Activated naive CD8-positive, alpha-beta T cell treated with anti-CD3 and anti-CD28 coated beads, Interleukin-2, amount 10 ng/mL, durations not matched to agents 7 days and 5 days (primary cell): ENCODE results near the gene PDE4B. TPM values are rescaled to one million over a fixed set of nuclear protein-coding genes. Genes with fewer than 3 reads are reported as not detected.
A peak's percentile ranks its signal among the peaks of the same experiment; 100 is the strongest.

ENCODE experiments used
- ATAC-seq: fragments of 150-1000 bp; cut with Tn5 transposase; one replicate; pipeline ENCODE4 v1.10.0; 2021; ENCODE audit warnings: low read depth, moderate library complexity
- POLR2A ChIA-PET: fragments of 350-600 bp; sonication (Branson Sonifier 250); formaldehyde crosslinking; loops from one replicate; lab custom pipeline; 2021; ENCODE audit warnings: antibody characterized with exemption; lab: Charles Lee
- DNase-seq: peaks from one replicate; pipeline ENCODE4 v3.0.0; 2021
- H3K27ac Mint-ChIP-seq: one replicate; pipeline ENCODE4 v1.8.0; 2022; ENCODE audit warnings: mild to moderate bottlenecking, mixed read lengths
- H3K27me3 Mint-ChIP-seq: one replicate; pipeline ENCODE4 v1.8.0; 2022; ENCODE audit warnings: mild to moderate bottlenecking, moderate library complexity, mixed read lengths
- H3K36me3 Mint-ChIP-seq: one replicate; pipeline ENCODE4 v1.8.0; 2021; ENCODE audit warnings: mild to moderate bottlenecking, mixed read lengths
- H3K4me1 Mint-ChIP-seq: one replicate; pipeline ENCODE4 v1.8.0; 2021; ENCODE audit warnings: mixed read lengths
- H3K4me3 Mint-ChIP-seq: one replicate; pipeline ENCODE4 v1.8.0; 2022; ENCODE audit warnings: mild to moderate bottlenecking, moderate library complexity, mixed read lengths
- H3K9me3 Mint-ChIP-seq: one replicate; pipeline ENCODE4 v1.8.0; 2021; ENCODE audit warnings: mixed read lengths
- total RNA-seq, 2 experiments: library from RNA; stranded (reverse); gene quantifications; one replicate each; pipeline ENCODE4 v1.2.3, GENCODE V29; 2021

The PDE4B gene
- total RNA-seq, 2 experiments from 2014 or later = 36.1 to 40.0 TPM

- peaks cover 3% of the 10 kb centered on the region for H3K9me3 Mint-ChIP-seq
- peaks cover 45% of the 10 kb centered on the region for H3K4me1 Mint-ChIP-seq
- H3K4me3 Mint-ChIP-seq = no peak overlapping the region
- no peak for ATAC-seq
- POLR2A ChIA-PET = interaction anchor here (1.2 kb wide), 1 partner anchor 64 kb away, joined by 3 read pairs; no protein-coding TSS in a partner anchor
- H3K27ac Mint-ChIP-seq = no peak overlapping the region
- H3K36me3 Mint-ChIP-seq = peaks cover 6% of the 10 kb centered on the region
- H3K27me3 Mint-ChIP-seq = no peaks in the 10 kb centered on the region
- no peak for DNase-seq
Observed at GRCh38 chr1:66267201-66267940, 474.7 kb downstream of the PDE4B start.

DNA sequence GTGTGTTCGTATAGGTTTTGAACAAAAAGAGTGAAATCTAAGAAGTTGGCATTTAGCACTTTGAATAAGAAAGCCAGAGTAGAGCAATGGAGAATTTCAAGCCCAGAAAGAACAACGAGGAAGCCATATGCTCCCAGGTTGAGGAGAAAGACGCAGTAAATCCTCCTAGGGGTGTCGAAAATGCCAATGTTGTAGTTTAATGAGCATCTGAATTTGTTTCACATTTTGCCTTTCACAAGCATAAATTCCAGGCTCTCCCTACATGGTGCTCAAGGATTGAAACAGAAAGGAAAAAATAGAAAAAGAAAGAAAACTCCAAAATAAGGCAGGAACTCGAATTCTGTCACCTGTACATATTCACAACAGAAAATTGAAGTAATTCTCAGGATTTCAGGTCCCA lies 476.5 kb downstream of the PDE4B start:
- DNase-seq = no peak
- peaks cover 4% of the 10 kb centered on the region for H3K36me3 Mint-ChIP-seq
- H3K4me3 Mint-ChIP-seq = no peak overlapping the region
- peaks cover 1% of the 10 kb centered on the region for H3K9me3 Mint-ChIP-seq
- no peak overlapping the region for H3K27ac Mint-ChIP-seq
- no peak for ATAC-seq
- POLR2A ChIA-PET = interaction anchor here (0.6 to 0.7 kb wide), 3 partner anchors 143 to 169 kb away, joined by 3 to 4 read pairs (median 3); no protein-coding TSS in a partner anchor
- no peaks in the 10 kb centered on the region for H3K27me3 Mint-ChIP-seq
- H3K4me1 Mint-ChIP-seq = peaks cover 46% of the 10 kb centered on the region

DNA sequence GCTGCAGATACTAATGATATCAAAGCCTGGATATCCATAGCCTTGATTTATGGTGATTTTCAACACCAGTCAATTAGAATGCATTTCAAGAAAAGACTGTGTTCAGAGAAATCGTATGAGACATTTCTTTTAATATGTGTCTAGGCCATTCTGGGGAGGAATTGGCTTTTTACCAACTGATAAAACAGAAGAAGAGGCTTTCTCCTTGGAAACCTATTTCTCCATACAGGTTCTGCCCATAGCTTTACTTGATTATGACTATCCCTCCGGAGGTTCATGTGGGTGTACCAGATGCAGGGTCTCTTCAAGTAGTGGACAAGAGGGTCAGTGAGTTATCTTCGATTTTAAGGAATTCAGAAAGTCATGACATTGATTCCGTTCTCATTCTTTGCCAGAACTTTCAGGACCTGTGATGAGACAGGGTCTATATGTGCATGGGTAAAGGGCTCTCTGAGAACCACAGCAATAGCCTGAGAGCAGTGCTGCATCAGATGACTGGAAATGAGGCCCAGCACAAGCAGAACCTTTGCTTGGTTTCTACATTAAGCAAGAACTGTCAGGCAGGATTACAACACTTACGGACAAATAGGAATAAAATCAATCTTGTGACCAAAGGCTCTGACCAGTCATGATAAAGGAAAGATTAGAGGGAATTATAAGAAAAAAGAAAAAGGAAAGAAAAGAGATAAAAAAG lies 477.6 kb downstream of the PDE4B start:
- no peak for ATAC-seq
- POLR2A ChIA-PET = interaction anchor here (1.5 kb wide), 1 partner anchor 9 kb away, joined by 4 read pairs; no protein-coding TSS in a partner anchor
- no peak for DNase-seq
- no peaks in the 10 kb centered on the region for H3K27me3 Mint-ChIP-seq
- H3K4me1 Mint-ChIP-seq = peaks cover 53% of the 10 kb centered on the region
- H3K27ac Mint-ChIP-seq = no peak overlapping the region
- peaks cover 6% of the 10 kb centered on the region for H3K36me3 Mint-ChIP-seq
- H3K9me3 Mint-ChIP-seq = peaks cover 2% of the 10 kb centered on the region
- no peak overlapping the region for H3K4me3 Mint-ChIP-seq

DNA sequence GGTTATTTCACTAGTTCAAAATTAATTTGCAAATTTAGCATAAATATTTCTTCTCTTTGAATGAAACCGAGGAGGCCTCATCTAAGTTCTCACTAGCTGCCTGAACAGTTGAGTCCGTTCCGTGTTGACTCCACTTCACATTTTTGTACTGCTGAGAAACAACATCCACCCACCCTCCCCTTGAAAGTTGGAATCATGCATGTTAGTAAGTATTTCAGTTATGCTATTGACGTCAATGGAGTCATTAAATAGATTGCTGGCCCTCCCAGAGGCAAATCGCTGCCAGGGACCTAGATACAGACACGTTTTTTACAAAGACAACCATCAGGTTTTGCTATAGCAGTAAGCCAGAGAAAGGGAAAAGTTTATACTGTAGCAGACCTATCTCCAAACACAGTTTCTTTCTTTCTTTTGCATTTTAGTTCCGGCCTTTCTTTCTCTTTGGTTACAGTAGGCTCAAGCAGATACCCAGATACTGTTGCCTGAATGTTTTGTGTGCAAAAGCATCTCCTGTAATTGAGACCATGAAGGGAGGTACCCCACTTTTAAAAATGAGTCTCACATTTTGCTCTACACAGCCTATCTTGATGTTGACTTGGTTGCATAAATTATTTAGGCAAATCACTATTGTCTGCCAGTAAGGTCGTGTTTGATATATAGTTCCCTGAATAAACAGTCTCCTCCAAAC lies 478.7 kb downstream of the PDE4B start:
- ATAC-seq (no peak), DNase-seq (no peak)
- H3K4me1 Mint-ChIP-seq = peaks cover 54% of the 10 kb centered on the region
- H3K36me3 Mint-ChIP-seq = peaks cover 6% of the 10 kb centered on the region
- peak overlapping the region; percentile 23 for H3K4me3 Mint-ChIP-seq
- POLR2A ChIA-PET = interaction anchor here (1.5 kb wide), 1 partner anchor 8 kb away, joined by 4 read pairs; no protein-coding TSS in a partner anchor
- peak overlapping the region; percentile 67 for H3K27ac Mint-ChIP-seq
- no peaks in the 10 kb centered on the region for H3K27me3 Mint-ChIP-seq
- H3K9me3 Mint-ChIP-seq = peaks cover 2% of the 10 kb centered on the region

DNA sequence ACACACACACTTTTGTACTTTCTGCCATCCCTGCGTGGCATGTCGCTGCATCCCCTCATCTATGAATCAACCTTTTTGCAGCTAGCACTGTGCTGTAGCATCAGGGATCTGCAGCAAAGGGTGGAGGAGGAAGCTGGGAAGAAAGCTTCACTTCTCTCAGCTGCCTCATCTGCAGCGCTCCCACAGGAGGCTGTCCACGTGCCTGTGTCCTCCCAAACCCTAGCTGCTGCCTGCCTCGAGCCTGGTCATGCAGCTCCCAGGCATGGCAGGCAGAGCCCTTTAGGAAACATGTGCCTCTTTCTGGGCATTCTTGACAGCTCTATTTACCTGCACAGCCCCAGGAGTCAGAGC lies 479.2 kb downstream of the PDE4B start:
- Mint-ChIP-seq H3K4me3 (peak overlapping the region; percentile 23), H3K27ac (peak overlapping the region; percentile 67), H3K4me1 (peaks cover 56% of the 10 kb centered on the region), H3K36me3 (peaks cover 6% of the 10 kb centered on the region), H3K9me3 (peaks cover 2% of the 10 kb centered on the region), H3K27me3 (no peaks in the 10 kb centered on the region)
- POLR2A ChIA-PET = no interaction called here
- no peak for ATAC-seq
- DNase-seq = no peak

DNA sequence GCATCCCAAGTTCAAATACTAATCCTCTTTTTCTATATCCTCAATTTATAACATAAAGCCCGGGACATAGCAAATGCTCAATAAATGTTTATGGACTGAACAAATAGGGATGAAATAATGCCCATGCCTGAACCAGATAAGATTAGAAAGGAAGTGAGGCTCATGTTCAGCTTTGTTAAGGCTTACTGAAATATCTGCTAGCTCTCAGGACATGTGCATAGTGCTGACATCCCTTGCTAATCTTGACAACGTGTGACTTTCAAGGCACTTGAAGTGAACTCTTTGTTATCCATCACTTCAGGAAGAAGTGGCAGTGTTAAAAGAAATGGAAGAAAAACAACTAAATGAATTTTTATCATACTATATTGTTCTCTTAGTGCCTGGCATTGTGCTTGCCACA lies 481.0 kb downstream of the PDE4B start:
- no peak for DNase-seq
- Mint-ChIP-seq H3K27me3 (no peaks in the 10 kb centered on the region), H3K4me1 (peaks cover 69% of the 10 kb centered on the region), H3K27ac (peak overlapping the region; percentile 50), H3K4me3 (peak overlapping the region; percentile 33), H3K36me3 (peaks cover 5% of the 10 kb centered on the region), H3K9me3 (peaks cover 1% of the 10 kb centered on the region)
- POLR2A ChIA-PET = interaction anchor here (0.6 to 3.7 kb wide), 2 partner anchors 16 to 58 kb away, joined by 3 to 33 read pairs; no protein-coding TSS in a partner anchor
- ATAC-seq = no peak

DNA sequence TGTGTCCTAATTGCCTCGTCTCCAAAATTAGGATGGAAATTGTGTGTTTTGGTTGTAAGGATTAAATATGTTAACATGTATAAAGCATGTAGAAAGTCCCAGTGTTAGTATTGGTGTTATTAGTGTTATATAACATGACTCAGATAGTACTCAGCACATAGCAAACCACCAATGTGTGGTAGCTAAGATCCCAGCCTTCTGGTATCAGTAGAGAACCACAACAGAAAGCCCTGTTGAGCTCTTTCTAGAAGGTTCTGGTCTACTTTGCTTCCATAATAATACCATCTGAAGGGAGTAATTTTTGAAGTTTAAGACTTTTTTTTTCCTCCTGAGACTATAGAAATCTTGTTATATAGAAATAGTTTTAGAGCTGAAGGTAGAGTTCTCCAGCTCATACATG lies 481.9 kb downstream of the PDE4B start:
- DNase-seq (no peak), ATAC-seq (peak; percentile 48)
- H3K4me3 Mint-ChIP-seq = peak overlapping the region; percentile 82
- H3K4me1 Mint-ChIP-seq = peaks cover 77% of the 10 kb centered on the region
- peak overlapping the region; percentile 91 for H3K27ac Mint-ChIP-seq
- no peaks in the 10 kb centered on the region for H3K27me3 Mint-ChIP-seq
- POLR2A ChIA-PET = interaction anchor here (0.6 to 3.7 kb wide), 10 partner anchors 28 to 650 kb away, joined by 3 to 33 read pairs (median 4); partner anchors contain the start of genes DNAI4 and MIER1
- peaks cover 4% of the 10 kb centered on the region for H3K36me3 Mint-ChIP-seq
- peaks cover 1% of the 10 kb centered on the region for H3K9me3 Mint-ChIP-seq

GRCh38 chr1:66275083-66275482 lies 482.4 kb downstream of the PDE4B start:
- DNase-seq (no peak), ATAC-seq (peak; percentile 69)
- H3K27ac Mint-ChIP-seq = peak overlapping the region; percentile 91
- POLR2A ChIA-PET = interaction anchor here (0.6 to 3.7 kb wide), 10 partner anchors 27 to 650 kb away, joined by 3 to 33 read pairs (median 4); partner anchors contain the start of genes DNAI4 and MIER1
- peak overlapping the region; percentile 82 for H3K4me3 Mint-ChIP-seq
- no peaks in the 10 kb centered on the region for H3K27me3 Mint-ChIP-seq
- peaks cover 4% of the 10 kb centered on the region for H3K36me3 Mint-ChIP-seq
- peaks cover 1% of the 10 kb centered on the region for H3K9me3 Mint-ChIP-seq
- H3K4me1 Mint-ChIP-seq = peaks cover 82% of the 10 kb centered on the region

- no peak for DNase-seq
- Mint-ChIP-seq H3K9me3 (peaks cover 1% of the 10 kb centered on the region), H3K36me3 (peaks cover 4% of the 10 kb centered on the region), H3K4me1 (peaks cover 82% of the 10 kb centered on the region), H3K27ac (peak overlapping the region; percentile 91), H3K4me3 (peak overlapping the region; percentile 82), H3K27me3 (no peaks in the 10 kb centered on the region)
- ATAC-seq = peak; percentile 3
- POLR2A ChIA-PET = interaction anchor here (0.9 to 3.7 kb wide), 8 partner anchors 27 to 649 kb away, joined by 3 to 33 read pairs (median 4); partner anchors contain the start of genes DNAI4 and MIER1
Observed at GRCh38 chr1:66275601-66276023, 482.9 kb downstream of the PDE4B start.

GRCh38 chr1:66276218-66276617 lies 483.5 kb downstream of the PDE4B start:
- Mint-ChIP-seq H3K27ac (peak overlapping the region; percentile 91), H3K4me1 (peaks cover 82% of the 10 kb centered on the region), H3K9me3 (peaks cover 1% of the 10 kb centered on the region), H3K36me3 (peaks cover 4% of the 10 kb centered on the region), H3K27me3 (no peaks in the 10 kb centered on the region), H3K4me3 (peak overlapping the region; percentile 82)
- ATAC-seq (peak; percentile 74), DNase-seq (no peak)
- POLR2A ChIA-PET = interaction anchor here (0.7 to 3.7 kb wide), 4 partner anchors 15 to 71 kb away, joined by 3 to 33 read pairs (median 13); no protein-coding TSS in a partner anchor

GRCh38 chr1:66278260-66279021 lies 485.7 kb downstream of the PDE4B start:
- POLR2A ChIA-PET = interaction anchor here (1.2 to 1.9 kb wide), 2 partner anchors 8 to 54 kb away, joined by 4 read pairs; no protein-coding TSS in a partner anchor
- peak overlapping the region; percentile 59 for H3K27ac Mint-ChIP-seq
- H3K9me3 Mint-ChIP-seq = peaks cover 1% of the 10 kb centered on the region
- no peak for DNase-seq
- peaks cover 78% of the 10 kb centered on the region for H3K4me1 Mint-ChIP-seq
- H3K27me3 Mint-ChIP-seq = no peaks in the 10 kb centered on the region
- H3K36me3 Mint-ChIP-seq = peaks cover 2% of the 10 kb centered on the region
- peak overlapping the region; percentile 36 for H3K4me3 Mint-ChIP-seq
- ATAC-seq = no peak

- Mint-ChIP-seq H3K4me1 (peaks cover 74% of the 10 kb centered on the region), H3K36me3 (peaks cover 4% of the 10 kb centered on the region), H3K4me3 (no peak overlapping the region), H3K27ac (peak overlapping the region; percentile 75), H3K27me3 (no peaks in the 10 kb centered on the region), H3K9me3 (no peaks in the 10 kb centered on the region)
- DNase-seq (no peak), ATAC-seq (no peak)
- POLR2A ChIA-PET = interaction anchor here (0.8 to 1.6 kb wide), 8 partner anchors 19 to 69 kb away, joined by 3 to 15 read pairs (median 4); no protein-coding TSS in a partner anchor
Observed at GRCh38 chr1:66281808-66282207, 489.1 kb downstream of the PDE4B start.
